Measurements from ENCODE around the gene ZDHHC1.

ZDHHC1 gene

GRCh38 chr16:67415872-67416793 is at the start of gene ZDHHC1:
ZDHHC1 (minus strand) TSS chr16:67416477; CDS start chr16:67407775, 8,702 bp downstream.
- peak; percentile 96 for DNase-seq

DNA sequence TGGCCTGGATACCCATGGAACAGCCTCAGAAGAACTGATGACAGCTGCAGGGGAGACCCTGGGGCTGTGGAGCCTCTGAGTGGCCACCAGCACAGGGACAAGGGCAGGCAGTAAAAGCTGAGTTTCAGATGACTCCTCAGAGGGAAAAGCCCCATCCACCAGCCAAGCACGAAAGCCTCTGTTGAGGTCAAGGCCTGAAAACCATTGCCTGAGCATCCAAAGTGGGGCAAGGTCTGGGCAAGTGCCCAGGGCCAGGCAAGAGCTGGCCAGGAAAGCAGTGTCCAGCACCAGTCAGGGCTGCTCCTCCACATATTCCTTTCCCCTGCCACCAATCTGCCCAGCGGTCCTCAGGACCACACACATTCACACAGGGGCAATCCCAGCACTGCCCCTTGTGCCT is 48.3 kb upstream of the ZDHHC1 start:
- no peak for DNase-seq

GRCh38 chr16:67463691-67464090 is 47.4 kb upstream of the ZDHHC1 start:
- DNase-seq = no peak

DNA sequence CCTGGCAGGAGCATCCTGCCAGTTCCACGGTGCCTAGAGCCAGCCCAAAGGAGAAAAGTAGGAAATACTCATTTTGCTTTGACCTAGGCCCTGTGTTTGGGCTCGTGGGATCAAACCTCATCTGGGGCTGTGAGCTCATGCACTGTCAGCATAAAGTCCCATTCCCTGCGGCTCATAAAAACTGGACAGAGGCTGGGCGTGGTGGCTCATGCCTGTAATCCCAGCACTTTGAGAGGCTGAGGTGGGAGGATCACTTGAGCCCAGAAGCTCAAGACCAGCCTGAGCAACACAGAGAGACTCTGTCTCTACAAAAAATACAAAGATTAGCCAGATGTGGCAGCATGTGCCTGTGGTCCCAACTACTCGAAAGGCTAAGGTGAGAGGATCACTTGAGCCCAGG is 46.8 kb upstream of the ZDHHC1 start:
- no peak for DNase-seq

DNA sequence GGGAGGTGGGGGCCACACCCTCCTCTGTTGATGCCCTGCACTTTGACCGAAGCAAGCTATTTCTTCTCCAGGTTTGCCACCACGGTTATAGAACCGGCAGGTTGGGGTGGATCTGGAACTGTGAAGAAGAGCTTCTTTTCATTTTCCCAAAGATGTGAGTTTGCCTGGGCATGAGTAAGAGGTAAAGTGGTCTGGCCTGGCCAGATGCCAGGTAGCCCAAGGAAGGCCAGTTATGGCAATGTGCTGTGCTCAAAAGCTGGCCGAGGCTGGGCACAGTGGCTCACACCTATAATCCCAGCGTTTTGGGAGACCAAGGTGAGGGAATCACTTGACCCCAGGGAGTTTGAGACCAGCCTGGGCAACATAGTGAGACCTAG is 46.0 kb upstream of the ZDHHC1 start:
- no peak for DNase-seq

- no peak for DNase-seq
Measured at GRCh38 chr16:67461600-67462278, 45.5 kb upstream of the ZDHHC1 start.

DNA sequence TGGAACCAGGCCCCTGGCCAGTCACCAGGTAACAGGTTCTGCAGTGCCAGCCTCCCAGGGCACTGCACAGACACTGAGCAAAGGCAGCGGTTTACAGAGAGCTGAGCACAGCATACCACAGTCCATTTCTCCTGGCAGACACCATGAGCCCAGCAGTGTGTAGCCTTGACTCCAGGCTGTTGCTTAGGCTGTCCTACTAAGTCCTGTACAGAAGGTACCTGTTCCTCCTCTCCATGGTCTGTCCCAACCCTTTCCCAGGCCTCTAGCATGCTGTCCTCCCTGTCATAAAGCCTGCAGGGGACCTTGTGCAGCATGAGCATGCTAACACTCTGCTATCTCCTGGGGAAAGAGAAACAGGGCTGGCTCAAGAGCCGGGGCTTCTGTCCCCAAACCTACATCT is 44.7 kb upstream of the ZDHHC1 start:
- no peak for DNase-seq

DNA sequence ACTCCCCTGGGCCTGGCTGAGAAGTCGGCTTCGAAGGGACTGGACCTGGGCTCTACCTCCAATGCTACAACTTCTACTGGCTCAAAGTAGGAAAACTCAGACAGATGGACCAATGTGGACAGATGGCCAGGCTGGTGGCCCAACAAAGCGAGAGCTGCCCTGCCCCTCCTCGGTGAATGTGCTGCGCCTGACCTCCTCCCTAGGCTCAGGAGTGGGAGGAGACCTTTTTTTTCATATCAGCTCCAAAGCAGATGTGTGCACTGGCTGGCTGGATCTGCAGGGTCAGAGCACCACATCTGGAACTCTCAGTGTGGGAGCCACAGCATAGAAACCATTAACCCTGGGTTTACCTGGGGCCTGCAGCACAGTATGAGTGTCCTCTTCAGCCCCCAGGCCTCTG is 43.9 kb upstream of the ZDHHC1 start:
- DNase-seq = no peak

GRCh38 chr16:67459861-67460150 is 43.5 kb upstream of the ZDHHC1 start:
- no peak for DNase-seq

DNA sequence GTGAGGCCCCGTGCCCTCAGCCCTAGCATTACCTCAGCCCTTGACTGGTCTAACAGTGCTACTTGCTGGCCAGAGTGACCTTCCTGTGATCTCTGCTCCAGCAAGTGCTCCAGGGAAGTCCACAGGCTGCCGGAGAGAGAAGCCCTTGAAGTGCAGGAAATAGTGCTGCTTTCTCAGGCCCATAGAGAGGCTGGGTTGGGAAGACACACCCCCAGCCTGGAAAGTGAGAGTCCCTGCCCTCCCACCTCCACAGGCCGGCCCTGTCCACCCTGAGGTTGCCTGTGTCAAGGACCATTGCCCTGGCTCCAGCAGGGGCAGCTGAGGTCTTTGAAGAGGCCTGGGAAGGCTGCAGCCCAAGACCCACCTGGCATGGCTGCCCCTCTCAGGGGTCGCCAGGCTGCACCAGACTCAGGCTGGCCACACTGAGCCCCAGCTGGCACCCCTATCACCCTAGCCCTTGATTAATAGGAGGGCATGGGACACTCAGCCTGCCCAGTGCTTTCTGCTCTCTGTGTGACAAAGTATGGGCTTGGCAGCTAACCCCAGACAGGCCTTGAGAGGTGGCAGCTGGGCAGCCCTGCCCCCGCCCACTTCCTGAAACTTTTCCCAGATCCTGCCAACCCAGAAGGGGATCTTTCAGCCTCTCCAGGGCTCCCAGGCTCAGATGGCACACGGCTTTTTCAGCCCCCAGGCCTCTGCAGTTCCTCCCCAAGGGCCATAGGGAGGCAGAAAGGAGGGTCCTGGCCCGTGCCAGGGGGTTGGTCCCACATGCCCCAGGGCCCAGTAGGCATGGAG is 43.0 kb upstream of the ZDHHC1 start:
- no peak for DNase-seq

DNA sequence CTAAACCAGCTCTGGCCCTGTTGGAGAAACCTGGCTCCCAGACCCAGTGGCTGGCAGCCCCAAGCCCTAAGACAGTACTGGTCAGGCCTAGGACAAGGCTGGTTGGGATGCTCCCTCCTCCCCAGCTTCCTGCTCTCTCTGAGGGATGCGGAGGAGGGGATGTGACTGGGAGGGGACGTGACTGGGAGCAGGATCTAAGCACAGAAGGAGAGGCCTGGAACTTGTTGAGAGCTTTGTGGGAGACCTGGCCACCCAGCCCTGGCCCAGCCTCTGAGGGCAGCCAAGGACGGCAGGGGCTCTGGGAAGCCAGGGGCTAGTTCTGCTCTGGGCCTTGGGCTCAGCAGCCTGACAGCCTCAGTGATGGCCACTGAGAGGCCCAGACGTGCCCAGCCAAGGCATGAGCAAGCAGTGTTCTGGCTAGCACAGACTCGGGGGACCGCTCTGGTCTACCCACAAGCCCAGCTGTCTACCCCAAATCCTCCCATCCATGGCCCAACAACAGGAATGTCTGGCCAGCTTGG is 41.9 kb upstream of the ZDHHC1 start:
- DNase-seq = no peak

DNA sequence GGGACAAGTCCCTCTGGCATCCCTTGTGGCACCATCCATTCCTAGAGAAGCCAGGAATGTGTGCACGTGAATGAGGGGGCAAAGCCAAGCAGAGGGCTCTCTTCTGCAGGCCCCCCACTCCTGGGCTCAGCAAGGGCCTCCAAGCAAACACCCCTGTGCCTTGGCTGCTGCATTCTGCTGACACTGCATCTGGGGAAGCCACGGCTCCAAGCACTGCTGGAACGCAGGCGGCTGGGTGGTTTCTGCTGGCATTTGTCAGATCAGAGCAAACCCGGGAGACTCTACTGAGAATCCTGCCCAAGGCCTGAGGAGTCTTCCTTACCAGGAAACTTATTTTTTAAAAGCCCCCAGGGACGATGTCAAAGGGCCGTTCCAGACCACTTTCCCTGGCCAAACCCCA is 41.3 kb upstream of the ZDHHC1 start:
- no peak for DNase-seq

GRCh38 chr16:67456391-67457081 is 40.3 kb upstream of the ZDHHC1 start:
- no peak for DNase-seq

DNA sequence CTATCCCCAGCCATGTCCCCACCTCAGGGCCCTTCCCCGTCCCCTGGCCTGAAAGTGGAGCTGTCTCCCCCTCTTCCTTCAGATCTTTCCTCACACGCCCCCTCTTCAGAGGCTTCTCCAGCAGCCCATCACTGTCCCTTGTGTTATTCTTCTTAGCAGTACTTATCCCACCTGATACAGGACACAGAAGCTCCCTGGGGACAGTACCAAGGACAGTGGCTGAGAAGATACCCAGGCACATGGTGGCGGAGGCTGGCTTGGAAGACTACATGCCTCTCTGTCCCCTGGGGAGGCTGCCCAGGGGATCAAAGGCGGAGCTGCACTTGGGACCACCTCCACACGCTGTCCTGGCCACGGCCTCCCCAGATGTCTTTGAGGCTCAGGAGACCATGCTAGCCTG is 38.6 kb upstream of the ZDHHC1 start:
- DNase-seq = no peak

DNA sequence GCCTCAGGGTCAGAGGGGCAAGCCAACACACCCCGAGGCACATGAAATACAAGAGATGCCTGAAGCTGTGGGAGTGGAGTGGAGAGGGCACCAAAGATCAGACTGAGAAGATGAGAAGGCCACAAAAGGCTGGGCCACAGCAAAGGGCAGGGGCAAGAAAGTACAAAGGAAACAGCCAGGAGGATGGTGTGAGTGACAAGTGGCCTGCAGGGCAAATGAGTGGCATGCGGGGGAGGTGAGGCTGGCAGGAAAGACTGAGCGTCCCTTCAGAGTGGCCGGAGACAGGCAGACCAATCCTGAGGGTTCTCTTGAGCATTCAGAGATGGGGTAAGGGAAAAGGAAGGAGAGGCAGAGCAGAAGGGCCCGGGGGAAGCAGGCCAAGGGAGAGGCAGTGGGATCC is 37.8 kb upstream of the ZDHHC1 start:
- no peak for DNase-seq

DNA sequence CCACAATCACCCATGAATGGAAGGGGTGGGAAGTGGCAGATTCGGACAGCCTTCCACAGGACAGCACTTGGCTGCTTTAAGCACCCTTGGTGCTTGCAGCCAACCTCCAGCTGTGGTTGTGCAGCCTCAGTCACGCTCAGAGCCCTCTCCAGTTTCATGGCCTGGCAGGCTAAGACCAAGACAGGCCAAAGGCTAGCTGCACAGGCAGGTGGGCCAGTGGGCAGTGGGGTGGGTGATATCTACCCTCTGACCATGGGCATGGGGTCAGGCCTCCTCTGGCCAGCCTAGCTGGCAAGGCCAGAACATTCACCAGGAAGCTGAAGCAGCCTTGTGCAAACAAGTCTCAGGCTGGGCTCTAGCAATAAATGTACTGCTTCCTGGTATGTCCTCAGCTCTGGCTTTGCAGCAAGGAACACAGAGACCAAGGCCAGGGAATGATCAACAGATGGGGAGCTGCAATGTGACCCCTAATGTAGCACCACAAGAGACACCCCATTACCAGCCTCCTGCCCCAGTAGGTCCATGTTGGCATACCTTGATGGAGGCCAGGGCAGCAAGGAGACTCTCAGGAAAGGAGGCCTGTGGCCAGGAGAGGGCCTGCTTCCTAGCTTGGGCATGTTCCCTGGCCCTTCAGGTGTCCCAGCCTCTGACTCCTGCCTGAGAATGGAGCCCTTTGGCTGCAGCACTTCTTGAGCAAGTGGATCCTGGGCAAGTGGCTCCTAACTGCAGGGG is 35.6 kb upstream of the ZDHHC1 start:
- DNase-seq = no peak

DNA sequence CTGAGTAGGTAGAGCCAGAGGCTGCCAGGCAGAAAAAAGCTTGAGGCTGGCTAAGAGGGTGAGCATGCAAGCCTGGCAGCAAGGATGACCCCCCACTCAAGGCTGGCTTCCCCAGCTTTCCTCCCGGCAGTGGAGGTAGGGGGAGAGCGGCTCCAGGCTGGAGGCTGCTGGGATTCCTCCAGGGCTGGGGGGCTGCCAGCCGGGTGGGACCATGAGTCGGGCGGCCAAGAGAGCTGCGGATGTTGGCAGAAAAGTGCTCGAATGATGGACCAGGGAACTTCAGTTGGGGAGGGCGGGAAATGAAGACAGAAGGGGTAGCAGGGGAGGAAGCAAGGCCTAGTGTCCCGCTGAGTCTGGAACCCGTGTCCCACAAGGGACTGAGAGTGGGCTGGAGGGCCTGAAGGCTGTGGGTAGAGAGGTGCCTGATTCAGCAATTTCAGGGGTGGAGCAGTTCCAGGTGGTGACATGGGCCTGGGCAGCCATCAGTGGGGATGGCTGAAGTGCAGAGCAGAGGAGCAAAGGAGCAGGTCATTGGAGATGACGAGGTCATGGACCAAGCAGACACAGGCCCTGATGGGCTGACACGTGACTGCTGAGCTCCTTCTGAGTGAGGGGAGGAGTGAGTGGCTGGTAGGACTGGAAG is 34.9 kb upstream of the ZDHHC1 start:
- no peak for DNase-seq

GRCh38 chr16:67449739-67450138 is 33.5 kb upstream of the ZDHHC1 start:
- no peak for DNase-seq

GRCh38 chr16:67449336-67449735 is 33.1 kb upstream of the ZDHHC1 start:
- DNase-seq = no peak

- DNase-seq = no peak
Measured at GRCh38 chr16:67448580-67448979, 32.3 kb upstream of the ZDHHC1 start.

GRCh38 chr16:67447508-67448076 is 31.3 kb upstream of the ZDHHC1 start:
- peak; percentile 97 for DNase-seq

All from 8988T (cell line).